Peyer's patch (tissue), 4 donors: Measurements from ENCODE around the gene YPEL1. TPM values are rescaled to one million over a fixed set of nuclear protein-coding genes. Genes with fewer than 3 reads are reported as not detected.

Experiments used
- DNase-seq, 3 donors: peaks; one replicate each; pipeline ENCODE4 v3.0.0-alpha.2; 2017 to 2019
- H3K27ac ChIP-seq, 4 donors: fragments of 200-600 bp; sonication (generic); one replicate each; pipeline ENCODE4 v1.5.1; 2016 to 2019
- H3K27me3 ChIP-seq, 2 donors: fragments of 200-600 bp; sonication (generic); one replicate each; pipeline ENCODE4 v1.5.1; 2019
- H3K36me3 ChIP-seq, 3 donors: fragments of 200-600 bp; sonication (generic); one replicate each; pipeline ENCODE4 v1.5.1; 2016 to 2019
- H3K4me1 ChIP-seq, 4 donors: fragments of 200-600 bp; sonication (generic); one replicate each; pipeline ENCODE4 v1.5.1; 2016 to 2019
- H3K4me3 ChIP-seq, 4 donors: fragments of 200-600 bp; sonication (generic); 1 replicate in 3 of 4; 2 replicates in 1 of 4; pipeline ENCODE4 v1.5.1; 2016 to 2019; ENCODE audit warnings: mild to moderate bottlenecking in 1 of 4
- H3K9me3 ChIP-seq, 4 donors: fragments of 200-600 bp; sonication (generic); one replicate each; pipeline ENCODE4 v1.5.1; 2016 to 2019; ENCODE audit warnings: mild to moderate bottlenecking in 1 of 4
- CTCF ChIP-seq, 6 experiments: fragments of 450-650 bp in 4 of 6; fragments of 200-600 bp in 2 of 6; sonication (generic) in 1 of 6; IDR thresholded peaks; one replicate each; pipeline ENCODE4 v1.5.1; 2017 to 2019; ENCODE audit warnings: antibody characterized with exemption in 6 of 6, mild to moderate bottlenecking in 3 of 6, moderate library complexity in 1 of 6
- POLR2A ChIP-seq, 2 donors: fragments of 450-650 bp; IDR thresholded peaks; one replicate each; pipeline ENCODE4 v1.5.1; 2017; ENCODE audit warnings: antibody characterized with exemption in 2 of 2, mild to moderate bottlenecking in 2 of 2, moderate library complexity in 2 of 2
- total RNA-seq, 4 donors: library from RNA; depleted of rRNA; stranded (reverse); fragments of >200 nt; gene quantifications; one replicate each; pipeline ENCODE4 v1.1.0, GENCODE V29; 2016

The YPEL1 gene
- total RNA-seq, 4 donors from 2014 or later: 3.3 to 4.8 (median 3.4) TPM

DNA sequence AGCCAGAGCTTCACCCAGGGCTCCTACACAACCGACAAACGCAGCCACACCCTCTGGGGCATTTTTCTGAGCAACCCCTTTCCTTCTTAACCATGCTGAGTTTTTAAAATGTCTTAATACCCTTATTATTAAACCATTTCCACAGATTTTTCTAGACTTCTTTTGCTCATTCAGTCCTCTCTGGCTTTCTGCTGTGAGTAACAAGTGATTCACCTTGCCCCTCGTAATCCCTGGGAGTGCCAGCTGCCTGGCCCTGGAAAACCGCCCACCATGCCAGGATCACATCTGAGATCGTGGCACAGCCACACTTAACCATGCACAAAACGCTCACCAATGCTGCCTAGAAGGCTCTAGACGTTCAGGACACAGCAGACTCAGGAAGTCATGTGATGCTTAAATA is 25.4 kb downstream of the YPEL1 start:
- no peaks in the 10 kb centered on the region for H3K9me3 ChIP-seq
- peaks cover 0 to 7% (median 0%) of the 10 kb centered on the region in 4 donors for H3K4me1 ChIP-seq
- DNase-seq: no peak
- H3K36me3 ChIP-seq: no peaks in the 10 kb centered on the region
- H3K27ac ChIP-seq: no peak overlapping the region
- TF ChIP-seq CTCF (IDR thresholded peaks at IDR 0.05) (no peak), POLR2A (IDR thresholded peaks at IDR 0.05) (no peak)
- H3K4me3 ChIP-seq: no peak overlapping the region
- no peaks in the 10 kb centered on the region for H3K27me3 ChIP-seq

- Histone ChIP-seq H3K27ac (no peak overlapping the region), H3K4me1 (peaks cover 0 to 7% (median 0%) of the 10 kb centered on the region in 4 donors), H3K36me3 (no peaks in the 10 kb centered on the region), H3K27me3 (no peaks in the 10 kb centered on the region), H3K4me3 (no peak overlapping the region), H3K9me3 (no peaks in the 10 kb centered on the region)
- TF ChIP-seq CTCF (IDR thresholded peaks at IDR 0.05) (no peak), POLR2A (IDR thresholded peaks at IDR 0.05) (no peak)
- no peak for DNase-seq
Observed at GRCh38 chr22:21709688-21710087, 25.9 kb downstream of the YPEL1 start.

DNA sequence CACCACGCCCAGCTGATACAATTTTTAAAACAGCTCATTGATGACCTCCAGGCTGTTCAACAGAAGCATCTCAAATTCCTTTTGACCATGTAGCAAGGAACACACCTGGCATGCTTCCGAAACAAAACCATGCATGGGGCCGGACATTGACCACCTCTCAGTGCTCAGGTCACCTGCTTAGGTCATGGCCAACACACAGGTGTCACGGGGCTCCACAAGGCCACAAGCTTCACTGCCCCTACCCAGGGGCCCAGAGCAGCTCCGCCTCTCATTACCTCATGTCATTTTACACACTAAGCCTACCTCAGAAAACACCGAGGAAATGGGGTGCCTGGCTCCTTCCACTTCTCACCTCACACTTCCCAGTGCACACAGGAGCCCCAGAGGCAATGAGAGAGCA is 26.6 kb downstream of the YPEL1 start:
- TF ChIP-seq CTCF (IDR thresholded peaks at IDR 0.05) (no peak), POLR2A (IDR thresholded peaks at IDR 0.05) (no peak)
- Histone ChIP-seq H3K4me3 (no peak overlapping the region), H3K9me3 (no peaks in the 10 kb centered on the region), H3K27me3 (no peaks in the 10 kb centered on the region), H3K4me1 (peaks cover 0 to 7% (median 0%) of the 10 kb centered on the region in 4 donors), H3K36me3 (no peaks in the 10 kb centered on the region), H3K27ac (no peak overlapping the region)
- DNase-seq: no peak

GRCh38 chr22:21707677-21708076 is 27.9 kb downstream of the YPEL1 start:
- H3K9me3 ChIP-seq: no peaks in the 10 kb centered on the region
- no peak overlapping the region for H3K27ac ChIP-seq
- no peaks in the 10 kb centered on the region for H3K36me3 ChIP-seq
- TF ChIP-seq POLR2A (IDR thresholded peaks at IDR 0.05) (no peak), CTCF (IDR thresholded peaks at IDR 0.05) (no peak)
- no peaks in the 10 kb centered on the region for H3K27me3 ChIP-seq
- H3K4me1 ChIP-seq: peaks cover 0 to 7% (median 0%) of the 10 kb centered on the region in 4 donors
- DNase-seq: no peak
- no peak overlapping the region for H3K4me3 ChIP-seq

DNA sequence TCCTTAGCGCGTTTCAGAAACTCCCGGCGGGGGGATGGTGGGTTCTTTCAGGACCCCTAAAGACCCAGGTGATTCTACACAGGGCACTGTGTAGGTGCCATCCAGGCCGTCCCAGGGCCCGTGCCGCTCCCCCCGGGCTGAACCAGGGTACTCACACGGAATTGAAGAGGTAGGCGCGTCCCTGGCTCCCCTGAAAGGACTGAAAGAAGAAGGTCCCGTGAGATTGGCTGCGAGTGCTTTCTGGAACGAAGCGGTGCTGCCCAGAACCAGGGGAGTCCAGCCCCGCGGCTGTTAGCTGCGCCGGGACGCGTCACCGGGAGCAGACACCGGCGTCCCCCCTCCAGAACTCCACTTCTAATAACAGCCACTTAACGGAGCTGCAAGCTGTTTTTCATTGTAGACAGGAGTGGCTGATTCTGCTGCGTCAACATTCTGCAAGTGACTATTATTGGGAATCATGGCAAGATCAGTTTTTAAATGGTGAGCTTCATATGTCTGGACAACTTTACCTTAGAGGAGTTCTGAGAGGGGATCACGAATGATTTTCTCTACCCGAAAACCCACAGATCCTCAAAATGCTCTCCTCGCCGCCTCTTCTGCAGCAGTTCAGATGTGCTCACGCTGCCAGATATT is 31.8 kb downstream of the YPEL1 start:
- H3K27me3 ChIP-seq: no peaks in the 10 kb centered on the region

More for the DNA sequence above, 31.8 kb downstream of the YPEL1 start:
- Histone ChIP-seq H3K4me3 (no peak overlapping the region), H3K36me3 (peaks cover 0 to 7% (median 0%) of the 10 kb centered on the region in 3 donors), H3K9me3 (no peaks in the 10 kb centered on the region), H3K27ac (no peak overlapping the region), H3K4me1 (peaks cover 0 to 7% (median under 1%) of the 10 kb centered on the region in 4 donors)
- TF ChIP-seq POLR2A (IDR thresholded peaks at IDR 0.05) (no peak), CTCF (IDR thresholded peaks at IDR 0.05) (no peak)
- peak in 1 of 3 donors; percentile 44 for DNase-seq
